Right atrium auricular region (tissue), 2 donors: ENCODE results near the gene CCP110. TPM values are rescaled to one million over a fixed set of nuclear protein-coding genes. Genes with fewer than 3 reads are reported as not detected.

ENCODE experiments used
- DNase-seq: peaks from one replicate; pipeline ENCODE4 v3.0.0-alpha.2; 2019; ENCODE audit warnings: low spot score
- H3K27ac ChIP-seq, 2 donors: fragments of 200-600 bp; sonication (generic); 1 replicate in 1 of 2; 2 replicates in 1 of 2; pipeline ENCODE4 v1.5.1; 2016 to 2019
- H3K27me3 ChIP-seq, 2 donors: fragments of 200-600 bp; sonication (generic); one replicate each; pipeline versions ENCODE4 v1.5.1 to v1.6.0; 2017 to 2019
- H3K36me3 ChIP-seq: fragments of 200-600 bp; sonication (generic); one replicate; pipeline ENCODE4 v1.5.1; 2016
- H3K4me1 ChIP-seq, 2 donors: fragments of 200-600 bp; sonication (generic); one replicate each; pipeline versions ENCODE4 v1.5.1 to v1.6.0; 2017 to 2019
- H3K4me3 ChIP-seq, 2 donors: fragments of 200-600 bp; sonication (generic); 1 replicate in 1 of 2; 2 replicates in 1 of 2; pipeline ENCODE4 v1.5.1; 2017 to 2019; ENCODE audit warnings: mild to moderate bottlenecking in 1 of 2, moderate library complexity in 1 of 2
- H3K9me3 ChIP-seq, 2 donors: fragments of 200-600 bp; sonication (generic); one replicate each; pipeline ENCODE4 v1.5.1; 2019
- total RNA-seq, 2 donors: library from RNA; depleted of rRNA; stranded (reverse); fragments of >200 nt; gene quantifications; one replicate each; pipeline ENCODE4 v1.1.0, GENCODE V29; 2016
- TF ChIP-seq, protein P1 (sequence below), 2 donors: fragments of 200-600 bp; sonication (generic); IDR thresholded peaks; one replicate each; pipeline ENCODE4 v1.5.1; 2019; ENCODE audit warnings: antibody characterized with exemption in 2 of 2

CCP110 gene
- total RNA-seq, 2 donors from 2014 or later = 6.0 to 6.8 TPM

DNA sequence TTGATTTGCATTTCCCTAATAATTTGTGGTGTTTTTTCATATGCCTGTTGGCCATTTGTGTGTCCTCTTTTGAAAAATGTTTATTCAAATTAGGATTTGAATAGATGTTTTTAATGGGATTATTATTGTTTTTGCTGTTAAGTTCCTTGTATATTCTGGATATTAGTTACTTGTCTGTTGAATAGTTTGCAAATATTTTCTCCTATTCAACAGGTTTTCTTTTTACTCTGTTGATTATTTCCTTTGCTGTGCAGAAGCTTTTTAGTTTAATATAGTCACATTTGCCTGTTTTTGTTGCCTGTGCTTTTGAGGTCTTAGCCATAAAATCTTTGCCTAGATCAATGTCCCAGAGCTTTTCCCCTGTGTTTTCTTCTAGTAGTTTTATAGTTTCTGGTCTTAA is 11.4 kb upstream of the CCP110 start:
- Histone ChIP-seq H3K9me3 (no peaks in the 10 kb centered on the region), H3K4me3 (no peak overlapping the region), H3K27ac (no peak overlapping the region), H3K27me3 (no peaks in the 10 kb centered on the region), H3K36me3 (peaks cover 25% of the 10 kb centered on the region), H3K4me1 (peaks cover 0 to 6% of the 10 kb centered on the region in 2 donors)
- DNase-seq = no peak
- TF ChIP-seq, protein P1, sequence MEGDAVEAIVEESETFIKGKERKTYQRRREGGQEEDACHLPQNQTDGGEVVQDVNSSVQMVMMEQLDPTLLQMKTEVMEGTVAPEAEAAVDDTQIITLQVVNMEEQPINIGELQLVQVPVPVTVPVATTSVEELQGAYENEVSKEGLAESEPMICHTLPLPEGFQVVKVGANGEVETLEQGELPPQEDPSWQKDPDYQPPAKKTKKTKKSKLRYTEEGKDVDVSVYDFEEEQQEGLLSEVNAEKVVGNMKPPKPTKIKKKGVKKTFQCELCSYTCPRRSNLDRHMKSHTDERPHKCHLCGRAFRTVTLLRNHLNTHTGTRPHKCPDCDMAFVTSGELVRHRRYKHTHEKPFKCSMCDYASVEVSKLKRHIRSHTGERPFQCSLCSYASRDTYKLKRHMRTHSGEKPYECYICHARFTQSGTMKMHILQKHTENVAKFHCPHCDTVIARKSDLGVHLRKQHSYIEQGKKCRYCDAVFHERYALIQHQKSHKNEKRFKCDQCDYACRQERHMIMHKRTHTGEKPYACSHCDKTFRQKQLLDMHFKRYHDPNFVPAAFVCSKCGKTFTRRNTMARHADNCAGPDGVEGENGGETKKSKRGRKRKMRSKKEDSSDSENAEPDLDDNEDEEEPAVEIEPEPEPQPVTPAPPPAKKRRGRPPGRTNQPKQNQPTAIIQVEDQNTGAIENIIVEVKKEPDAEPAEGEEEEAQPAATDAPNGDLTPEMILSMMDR (IDR thresholded peaks at IDR 0.05) = no peak

DNA sequence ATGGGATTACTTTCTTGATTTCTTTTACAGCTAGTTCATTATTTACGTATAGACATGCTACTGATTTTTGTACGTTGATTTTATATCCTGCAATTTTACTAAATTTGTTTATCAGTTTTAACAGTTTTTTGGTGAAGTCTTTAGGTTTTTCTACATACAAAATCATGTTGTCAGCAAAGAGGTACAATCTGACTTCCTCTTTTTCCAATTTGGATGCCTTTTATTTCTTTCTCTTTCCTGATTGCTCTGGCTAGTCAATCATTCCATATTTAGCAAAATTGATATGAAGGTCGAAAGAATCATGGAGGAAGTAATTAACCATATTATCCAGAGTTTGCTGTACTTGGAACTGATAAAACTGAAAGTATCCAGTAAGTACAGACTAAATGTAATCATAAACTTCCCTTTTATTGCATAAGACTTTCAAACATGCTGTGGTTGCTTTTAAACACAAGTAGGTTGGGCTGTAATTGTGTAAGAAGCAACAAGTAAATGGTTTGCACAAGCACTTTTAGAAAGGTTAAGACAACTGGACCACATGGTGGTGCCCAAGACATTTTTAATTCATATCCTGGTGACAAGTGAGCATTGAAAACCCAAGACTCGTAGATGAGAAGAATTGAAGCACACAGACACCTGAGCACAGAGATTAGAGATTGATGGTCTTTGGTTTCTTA is 10.2 kb upstream of the CCP110 start:
- Histone ChIP-seq H3K4me1 (peaks cover 0 to 6% of the 10 kb centered on the region in 2 donors), H3K27ac (no peak overlapping the region), H3K27me3 (no peaks in the 10 kb centered on the region), H3K4me3 (no peak overlapping the region), H3K9me3 (no peaks in the 10 kb centered on the region), H3K36me3 (peaks cover 25% of the 10 kb centered on the region)
- no peak for DNase-seq
- TF ChIP-seq, protein P1 (IDR thresholded peaks at IDR 0.05) = no peak

DNA sequence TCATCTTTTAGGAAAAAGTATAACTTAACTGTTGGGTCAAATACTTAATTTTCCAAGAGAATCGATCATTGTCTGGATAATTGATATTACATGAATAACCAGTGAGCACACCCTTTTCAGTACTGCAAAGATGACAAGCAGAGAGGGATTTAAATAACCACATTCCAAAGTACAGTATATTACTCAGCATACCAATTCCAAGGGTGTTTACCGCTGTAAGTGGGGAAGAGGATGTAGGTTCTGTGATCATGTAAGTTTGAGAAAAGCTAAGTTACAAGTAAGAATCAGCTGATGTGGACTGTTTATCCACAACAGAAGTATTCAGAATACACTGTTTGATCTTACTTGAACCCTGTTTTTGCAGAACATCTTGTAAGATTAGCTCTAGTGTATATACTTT is 8.0 kb upstream of the CCP110 start:
- DNase-seq = no peak
- H3K27me3 ChIP-seq = no peaks in the 10 kb centered on the region
- no peak overlapping the region for H3K4me3 ChIP-seq
- H3K4me1 ChIP-seq = peaks cover 0 to 22% of the 10 kb centered on the region in 2 donors
- no peaks in the 10 kb centered on the region for H3K9me3 ChIP-seq
- TF ChIP-seq, protein P1 (IDR thresholded peaks at IDR 0.05) = no peak
- H3K36me3 ChIP-seq = peaks cover 20% of the 10 kb centered on the region
- H3K27ac ChIP-seq = no peak overlapping the region

DNA sequence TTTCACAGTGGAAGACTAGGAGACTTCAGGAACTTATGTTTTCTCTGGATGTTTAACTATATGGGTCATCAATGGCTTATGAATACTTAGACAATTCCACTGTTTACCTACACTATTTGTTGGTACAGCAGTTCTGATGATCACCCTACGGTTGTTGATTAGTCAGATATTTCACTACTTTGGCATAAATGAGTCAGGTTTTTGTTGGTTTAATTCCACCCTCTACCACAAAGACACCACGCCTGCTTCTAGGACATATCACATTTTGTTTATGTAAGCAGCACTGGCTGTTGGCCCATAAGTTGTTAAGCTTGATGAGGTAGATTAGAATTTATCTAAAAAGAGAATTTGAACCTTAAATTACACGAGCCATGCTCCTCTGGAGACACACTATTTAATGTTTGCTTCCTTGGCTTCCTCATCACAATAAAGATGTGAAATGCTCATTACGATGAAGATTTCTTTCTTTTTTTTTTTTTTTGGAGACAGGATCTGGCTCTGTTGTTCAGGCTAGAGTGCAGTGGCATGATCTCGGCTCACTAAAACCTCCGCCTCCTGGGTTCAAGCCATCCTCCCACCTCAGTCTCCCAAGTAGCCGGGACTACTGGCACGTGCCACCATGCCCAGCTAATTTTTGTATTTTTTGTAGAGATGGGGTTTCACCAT is 6.2 kb upstream of the CCP110 start:
- H3K27ac ChIP-seq = no peak overlapping the region

DNA sequence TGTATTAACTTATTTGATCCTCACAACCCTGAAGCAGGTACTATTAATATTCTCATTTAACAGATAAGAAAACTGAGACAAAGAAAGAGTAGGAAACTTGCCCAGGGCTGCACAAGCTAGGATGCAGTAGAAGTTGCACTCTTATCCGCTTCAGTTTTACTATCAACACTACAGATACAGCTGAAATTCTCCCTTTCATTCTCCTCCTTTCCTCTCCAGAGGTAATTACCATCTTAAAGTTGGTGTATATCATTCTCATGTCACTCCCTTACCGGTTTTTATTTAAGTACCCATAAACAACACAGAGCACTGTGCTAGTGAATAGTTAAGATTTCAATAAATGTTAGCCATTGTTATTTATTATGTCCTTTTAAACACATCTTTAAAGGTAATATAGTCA is 5.4 kb upstream of the CCP110 start:
- Histone ChIP-seq H3K9me3 (no peaks in the 10 kb centered on the region), H3K36me3 (peaks cover 20% of the 10 kb centered on the region), H3K4me1 (peaks cover 0 to 33% of the 10 kb centered on the region in 2 donors), H3K4me3 (no peak overlapping the region), H3K27me3 (no peaks in the 10 kb centered on the region), H3K27ac (no peak overlapping the region)
- DNase-seq = no peak
- TF ChIP-seq, protein P1 (IDR thresholded peaks at IDR 0.05) = no peak

More for the DNA sequence above, 6.2 kb upstream of the CCP110 start:
- TF ChIP-seq, protein P1 (IDR thresholded peaks at IDR 0.05) = no peak
- peaks cover 0 to 32% of the 10 kb centered on the region in 2 donors for H3K4me1 ChIP-seq
- H3K4me3 ChIP-seq = no peak overlapping the region
- no peak for DNase-seq
- H3K36me3 ChIP-seq = peaks cover 20% of the 10 kb centered on the region
- no peaks in the 10 kb centered on the region for H3K9me3 ChIP-seq
- H3K27me3 ChIP-seq = no peaks in the 10 kb centered on the region
